H9 (cell line): ENCODE results near the gene GABRB1. TPM values are rescaled to one million over a fixed set of nuclear protein-coding genes. Genes with fewer than 3 reads are reported as not detected.

Experiments used
- DNase-seq: peaks from one replicate; pipeline ENCODE4 v3.0.0-alpha.2; 2017
- H2AFZ ChIP-seq: one replicate; pipeline ENCODE4 v1.6.1; 2013; ENCODE audit warnings: mild to moderate bottlenecking, low read length, control low read depth, moderate library complexity
- H2AK5ac ChIP-seq: 2 replicates; pipeline ENCODE4 v1.6.1; 2013; ENCODE audit warnings: low read length, control low read depth, mixed read lengths; ENCODE audit not compliant: insufficient read length
- H2BK120ac ChIP-seq: one replicate; pipeline ENCODE4 v1.6.1; 2013; ENCODE audit warnings: low read depth, mild to moderate bottlenecking, low read length, control low read depth, inconsistent platforms; ENCODE audit not compliant: poor library complexity, severe bottlenecking
- H2BK12ac ChIP-seq: 2 replicates; pipeline ENCODE4 v1.6.1; 2013; ENCODE audit warnings: low read length, control low read depth, mixed read lengths, low read depth; ENCODE audit not compliant: insufficient read length
- H2BK15ac ChIP-seq: 2 replicates; pipeline ENCODE4 v1.6.1; 2013; ENCODE audit warnings: low read depth, low read length, control low read depth
- H2BK20ac ChIP-seq: one replicate; pipeline ENCODE4 v1.6.1; 2013; ENCODE audit warnings: low read depth, mild to moderate bottlenecking, low read length, control low read depth, inconsistent platforms; ENCODE audit not compliant: poor library complexity, severe bottlenecking
- H2BK5ac ChIP-seq: 2 replicates; pipeline ENCODE4 v1.6.1; 2013; ENCODE audit warnings: low read length, control low read depth, mixed read lengths; ENCODE audit not compliant: insufficient read length
- H3K14ac ChIP-seq: 2 replicates; pipeline ENCODE4 v1.6.1; 2013; ENCODE audit warnings: low read length, control low read depth; ENCODE audit not compliant: insufficient read depth
- H3K18ac ChIP-seq: 2 replicates; pipeline ENCODE4 v1.6.1; 2013; ENCODE audit warnings: low read depth, mild to moderate bottlenecking, mixed read lengths, low read length, control low read depth; ENCODE audit not compliant: insufficient read length
- H3K23ac ChIP-seq: 2 replicates; pipeline ENCODE4 v1.6.1; 2013; ENCODE audit warnings: low read length, control low read depth, mixed read lengths, low read depth; ENCODE audit not compliant: insufficient read length
- H3K23me2 ChIP-seq: 2 replicates; pipeline ENCODE4 v1.6.1; 2013; ENCODE audit warnings: low read depth, mild to moderate bottlenecking, mixed read lengths, low read length, control low read depth; ENCODE audit not compliant: insufficient read length, poor library complexity, severe bottlenecking
- H3K27ac ChIP-seq: 2 replicates; pipeline ENCODE4 v1.5.1; 2013; ENCODE audit warnings: low read length, control low read depth, mixed read lengths, low read depth; ENCODE audit not compliant: insufficient read length
- H3K27me3 ChIP-seq: 2 replicates; pipeline ENCODE4 v1.6.1; 2013; ENCODE audit warnings: low read length, control low read depth, inconsistent platforms; ENCODE audit not compliant: insufficient read depth
- H3K4ac ChIP-seq: 2 replicates; pipeline ENCODE4 v1.6.1; 2013; ENCODE audit warnings: low read depth, mild to moderate bottlenecking, control low read depth, inconsistent platforms, low read length, moderate library complexity
- H3K4me1 ChIP-seq: 2 replicates; pipeline ENCODE4 v1.6.1; 2013; ENCODE audit warnings: low read length, control low read depth, inconsistent platforms; ENCODE audit not compliant: insufficient read depth
- H3K4me2 ChIP-seq: 2 replicates; pipeline ENCODE4 v1.6.1; 2013; ENCODE audit warnings: low read length, control low read depth, mixed read lengths; ENCODE audit not compliant: insufficient read length, insufficient read depth
- H3K56ac ChIP-seq: 2 replicates; pipeline ENCODE4 v1.6.1; 2013; ENCODE audit warnings: low read depth, mild to moderate bottlenecking, mixed read lengths, low read length, control low read depth; ENCODE audit not compliant: insufficient read length
- H3K79me1 ChIP-seq: 2 replicates; pipeline ENCODE4 v1.6.1; 2013; ENCODE audit warnings: low read depth, mild to moderate bottlenecking, moderate library complexity, low read length, control low read depth, inconsistent platforms; ENCODE audit not compliant: insufficient read depth, poor library complexity, severe bottlenecking
- H3K79me2 ChIP-seq: 2 replicates; pipeline ENCODE4 v1.6.1; 2013; ENCODE audit warnings: low read length, control low read depth, inconsistent platforms; ENCODE audit not compliant: insufficient read depth
- H3K9ac ChIP-seq: 2 replicates; pipeline ENCODE4 v1.6.1; 2013; ENCODE audit warnings: low read length, control low read depth, mixed read lengths; ENCODE audit not compliant: insufficient read length; ENCODE audit errors: extremely low read depth
- H3K9me3 ChIP-seq: one replicate; pipeline ENCODE4 v1.6.1; 2013; ENCODE audit warnings: low read depth, low read length, inconsistent platforms; ENCODE audit not compliant: control insufficient read depth
- H3T11ph ChIP-seq: one replicate; pipeline ENCODE4 v1.6.1; 2013; ENCODE audit warnings: mild to moderate bottlenecking, low read length, control low read depth, inconsistent platforms
- H4K20me1 ChIP-seq: one replicate; pipeline ENCODE4 v1.6.1; 2013; ENCODE audit not compliant: control insufficient read depth, insufficient read length, insufficient read depth
- H4K5ac ChIP-seq: 2 replicates; pipeline ENCODE4 v1.6.1; 2013; ENCODE audit warnings: low read depth, mild to moderate bottlenecking, mixed read lengths, low read length, control low read depth; ENCODE audit not compliant: insufficient read length
- H4K8ac ChIP-seq: replicated peaks from 2 replicates; pipeline ENCODE4 v1.6.1; 2013; ENCODE audit warnings: low read length, control low read depth, mixed read lengths, low read depth; ENCODE audit not compliant: insufficient read length
- H4K91ac ChIP-seq: 2 replicates; pipeline ENCODE4 v1.6.1; 2013; ENCODE audit warnings: low read depth, mild to moderate bottlenecking, moderate library complexity, mixed read lengths, low read length, control low read depth; ENCODE audit not compliant: insufficient read length
- H3K27ac Mint-ChIP-seq, 3 experiments: 2 replicates in 2 of 3; 3 replicates in 1 of 3; pipeline ENCODE4 v1.8.0; 2020 to 2021; ENCODE audit warnings: mixed read lengths in 3 of 3, mild to moderate bottlenecking in 1 of 3, moderate library complexity in 1 of 3
- H3K27me3 Mint-ChIP-seq: 2 replicates; pipeline ENCODE4 v1.8.0; 2021; ENCODE audit warnings: low read depth, mild to moderate bottlenecking, moderate library complexity, mixed read lengths
- H3K36me3 Mint-ChIP-seq, 3 experiments: 2 replicates in 2 of 3; 3 replicates in 1 of 3; pipeline ENCODE4 v1.8.0; 2020 to 2021; ENCODE audit warnings: low read depth in 3 of 3, mixed read lengths in 3 of 3; ENCODE audit not compliant: insufficient read depth in 1 of 3
- H3K4me1 Mint-ChIP-seq, 2 experiments: 2 replicates each; pipeline ENCODE4 v1.8.0; 2020; ENCODE audit warnings: mixed read lengths in 2 of 2
- H3K4me3 Mint-ChIP-seq, 2 experiments: 2 replicates in 1 of 2; 3 replicates in 1 of 2; pipeline ENCODE4 v1.8.0; 2020 to 2021; ENCODE audit warnings: mild to moderate bottlenecking in 2 of 2, mixed read lengths in 2 of 2, moderate library complexity in 1 of 2
- H3K9me3 Mint-ChIP-seq, 2 experiments: 2 replicates in 1 of 2; 3 replicates in 1 of 2; pipeline ENCODE4 v1.8.0; 2020; ENCODE audit warnings: mild to moderate bottlenecking in 2 of 2, mixed read lengths in 2 of 2, moderate library complexity in 1 of 2
- CTCF ChIP-seq: fragments of 200-600 bp; sonication (generic); conservative IDR thresholded peaks from 3 replicates; pipeline ENCODE4 v1.8.0; 2021; ENCODE audit warnings: antibody characterized with exemption, mild to moderate bottlenecking
- WGBS: extraction: QIAGEN DNeasy Blood & Tissue Kit; methylation state at CpG from one replicate; pipeline ENCODE4 v1.1.7; 2013; ENCODE audit warnings: missing lambda C conversion rate, low lambda C conversion rate, mixed read lengths; ENCODE audit not compliant: insufficient read length; ENCODE audit errors: extremely low coverage; 5-methylcytosine and 5-hydroxymethylcytosine counted together
- total RNA-seq: library from RNA; stranded (reverse); gene quantifications from 2 replicates; pipeline ENCODE4 v1.2.1, GENCODE V29; 2021

The GABRB1 gene
- total RNA-seq, 1 experiment from 2014 or later: 0.39 TPM

GRCh38 chr4:47337893-47338292 is 306.5 kb downstream of the GABRB1 start:
- Histone ChIP-seq H3K56ac (no peak overlapping the region), H4K20me1 (no peaks in the 10 kb centered on the region), H3K4ac (no peak overlapping the region), H3K18ac (no peak overlapping the region), H4K5ac (no peak overlapping the region), H3K14ac (no peak overlapping the region), H3K9me3 (no peaks in the 10 kb centered on the region), H4K91ac (no peak overlapping the region), H3K27me3 (no peaks in the 10 kb centered on the region), H2AK5ac (no peak overlapping the region), H4K8ac (no peak overlapping the region), H3K4me2 (no peak overlapping the region), H3K27ac (no peak overlapping the region), H2BK12ac (no peak overlapping the region), H3K9ac (no peak overlapping the region), H2BK15ac (no peak overlapping the region), H2BK20ac (no peak overlapping the region), H2BK5ac (no peak overlapping the region), H2AFZ (no peak overlapping the region), H2BK120ac (no peak overlapping the region), H3K79me2 (no peaks in the 10 kb centered on the region), H3K23me2 (no peaks in the 10 kb centered on the region), H3K23ac (no peak overlapping the region), H3K4me1 (no peaks in the 10 kb centered on the region), H3K79me1 (no peaks in the 10 kb centered on the region), H3T11ph (no peak overlapping the region)
- Mint-ChIP-seq H3K4me3 (no peak overlapping the region), H3K36me3 (no peaks in the 10 kb centered on the region), H3K4me1 (no peaks in the 10 kb centered on the region), H3K27me3 (no peaks in the 10 kb centered on the region), H3K9me3 (no peaks in the 10 kb centered on the region), H3K27ac (no peak overlapping the region)
- no CpG with 5 or more reads among the region's 2 CpGs for WGBS
- TF ChIP-seq CTCF: no peak
- DNase-seq: no peak
